Calu3 (cell line): ENCODE results near the gene DZIP1. TPM values are rescaled to one million over a fixed set of nuclear protein-coding genes. Genes with fewer than 3 reads are reported as not detected.
"Not testable (repeated sequence)": the region's sequence is repeated elsewhere in the genome, so short reads cannot be mapped to it uniquely, and the experiment has no call there.

Experiments
- BruUV-seq: library from RNA; stranded (reverse); fragments of 400-500 nt; replicated peaks from 2 replicates; lab custom pipeline; 2021; lab: Mats Ljungman, UMichigan
- CTCF ChIA-PET: fragments of 300-600 bp; sonication (Branson Sonifier 250); formaldehyde crosslinking; loops from one replicate; lab custom pipeline; 2022; ENCODE audit warnings: antibody characterized with exemption; lab: Charles Lee
- DNase-seq: peaks from one replicate; pipeline ENCODE4 v3.0.0; 2022
- H3K27ac Mint-ChIP-seq: one replicate; pipeline ENCODE4 v1.8.0; 2022; ENCODE audit warnings: mixed read lengths; ENCODE audit not compliant: unreplicated experiment
- H3K27me3 Mint-ChIP-seq: one replicate; pipeline ENCODE4 v1.8.0; 2022; ENCODE audit warnings: mixed read lengths; ENCODE audit not compliant: unreplicated experiment
- H3K36me3 Mint-ChIP-seq: one replicate; pipeline ENCODE4 v1.8.0; 2022; ENCODE audit warnings: mild to moderate bottlenecking, moderate library complexity, mixed read lengths; ENCODE audit not compliant: insufficient read depth, unreplicated experiment
- H3K4me1 Mint-ChIP-seq: one replicate; pipeline ENCODE4 v1.8.0; 2022; ENCODE audit warnings: mild to moderate bottlenecking, low read depth, mixed read lengths; ENCODE audit not compliant: unreplicated experiment
- H3K4me3 Mint-ChIP-seq: one replicate; pipeline ENCODE4 v1.8.0; 2022; ENCODE audit warnings: mild to moderate bottlenecking, low read depth, moderate library complexity, mixed read lengths; ENCODE audit not compliant: unreplicated experiment
- H3K9me3 Mint-ChIP-seq: one replicate; pipeline ENCODE4 v1.8.0; 2022; ENCODE audit warnings: low read depth, mixed read lengths; ENCODE audit not compliant: unreplicated experiment
- CTCF ChIP-seq: fragments of 200-600 bp; IDR thresholded peaks from one replicate; pipeline ENCODE4 v1.8.0; 2022; ENCODE audit warnings: antibody characterized with exemption; ENCODE audit not compliant: unreplicated experiment
- intact Hi-C: fragments of 100-400 bp; cut with micrococcal nuclease; formaldehyde crosslinking; loops from one replicate; pipeline ENCODE4 v1.10.0; 2022; ENCODE audit not compliant: unreplicated experiment
- total RNA-seq: library from RNA; stranded (reverse); gene quantifications from 2 replicates; pipeline ENCODE4 v1.2.3, GENCODE V29; 2022

The DZIP1 gene
- total RNA-seq, 1 experiment from 2014 or later: 10.2 TPM

- H3K9me3 Mint-ChIP-seq: no peaks in the 10 kb centered on the region
- no peaks in the 10 kb centered on the region for H3K4me1 Mint-ChIP-seq
- intact Hi-C loops: no loop called here
- no peak overlapping the region for H3K27ac Mint-ChIP-seq
- H3K36me3 Mint-ChIP-seq: no peaks in the 10 kb centered on the region
- no peaks in the 10 kb centered on the region for H3K27me3 Mint-ChIP-seq
- no TSS peak for BruUV-seq
- H3K4me3 Mint-ChIP-seq: no peak overlapping the region
- DNase-seq: no peak
- TF ChIP-seq CTCF: no peak
- CTCF ChIA-PET: no interaction called here
Observed at GRCh38 chr13:95571941-95572340, 72.6 kb downstream of the DZIP1 start.

- Mint-ChIP-seq H3K36me3 (peaks cover 4% of the 10 kb centered on the region), H3K9me3 (no peaks in the 10 kb centered on the region), H3K4me3 (no peak overlapping the region), H3K27ac (no peak overlapping the region), H3K27me3 (no peaks in the 10 kb centered on the region), H3K4me1 (no peaks in the 10 kb centered on the region)
- no peak for DNase-seq
- CTCF ChIA-PET: no interaction called here
- intact Hi-C loops: no loop called here
- no TSS peak for BruUV-seq
- no peak for TF ChIP-seq CTCF
Observed at GRCh38 chr13:95570016-95570415, 74.5 kb downstream of the DZIP1 start.

GRCh38 chr13:95568131-95568530 is 76.4 kb downstream of the DZIP1 start:
- H3K9me3 Mint-ChIP-seq: no peaks in the 10 kb centered on the region
- H3K27me3 Mint-ChIP-seq: no peaks in the 10 kb centered on the region
- no peaks in the 10 kb centered on the region for H3K4me1 Mint-ChIP-seq
- no peak overlapping the region for H3K27ac Mint-ChIP-seq
- no TSS peak for BruUV-seq
- CTCF ChIA-PET: no interaction called here
- intact Hi-C loops: no loop called here
- no peak overlapping the region for H3K4me3 Mint-ChIP-seq
- no peak for DNase-seq
- no peak for TF ChIP-seq CTCF
- H3K36me3 Mint-ChIP-seq: peaks cover 4% of the 10 kb centered on the region

- H3K27me3 Mint-ChIP-seq, H3K4me3 Mint-ChIP-seq, DNase-seq, BruUV-seq, H3K9me3 Mint-ChIP-seq, H3K27ac Mint-ChIP-seq, CTCF ChIA-PET, H3K4me1 Mint-ChIP-seq, intact Hi-C loops, H3K36me3 Mint-ChIP-seq: not testable (repeated sequence)
Observed at GRCh38 chr13:95565758-95566157, 78.7 kb downstream of the DZIP1 start.

- Mint-ChIP-seq H3K36me3 (peaks cover 4% of the 10 kb centered on the region), H3K27ac (peak overlapping the region; percentile 78), H3K4me3 (no peak overlapping the region), H3K27me3 (no peaks in the 10 kb centered on the region), H3K9me3 (no peaks in the 10 kb centered on the region), H3K4me1 (no peaks in the 10 kb centered on the region)
- no TSS peak for BruUV-seq
- no peak for DNase-seq
- intact Hi-C loops: no loop called here
- CTCF ChIA-PET: interaction anchor here (0.6 to 0.9 kb wide), 3 partner anchors 27 to 50 kb away, joined by 3 to 6 read pairs (median 6); no protein-coding TSS in a partner anchor
- no peak for TF ChIP-seq CTCF
Observed at GRCh38 chr13:95564733-95565291, 79.7 kb downstream of the DZIP1 start.
